ENCODE data around the gene GARIN5B. TPM values are rescaled to one million over a fixed set of nuclear protein-coding genes. Genes with fewer than 3 reads are reported as not detected.
"Not testable (repeated sequence)": the region's sequence is repeated elsewhere in the genome, so short reads cannot be mapped to it uniquely, and the experiment has no call there.

GARIN5B gene
- polyA plus RNA-seq, 1 of the 3 experiments (the other 2 are of a cell fraction): not detected

DNA sequence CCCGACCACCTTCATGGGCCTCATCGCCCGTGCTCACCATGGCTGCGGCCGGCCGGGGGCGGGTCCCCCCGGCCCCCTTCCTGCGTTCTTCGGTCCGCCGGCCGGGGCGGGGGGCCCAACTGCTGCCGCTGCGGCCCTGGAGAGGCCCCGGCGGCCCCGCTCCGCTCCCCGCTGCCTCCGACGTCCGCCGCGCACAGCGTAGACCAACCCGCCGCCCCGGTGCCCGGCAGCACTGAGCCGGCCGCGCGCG, 44.4 kb upstream of the GARIN5B start, which contains the start of gene UBE2S:
TSS of gene UBE2S (minus strand) at position 239 of the 250 bp plus-strand sequence. CDS start at position 40, 199 bp downstream.
- peaks cover 17 to 22% of the 10 kb centered on the region in 2 experiments for H3K36me3 ChIP-seq (replicated peaks in 1 of 2; ENCODE audit: control insufficient read depth in 1 of 2, insufficient read depth in 2 of 2, low read length in 1 of 2)
- peaks cover 50% of the 10 kb centered on the region for H3K79me2 ChIP-seq (ENCODE audit: insufficient read depth)
- ChIA-PET CTCF (interaction anchor here (1.0 to 1.4 kb wide), 2 partner anchors 11 to 266 kb away, joined by 4 to 10 read pairs; no protein-coding TSS in a partner anchor), POLR2A (interaction anchor here (0.6 to 1.9 kb wide), 36 partner anchors 8 to 317 kb away, joined by 3 to 33 read pairs (median 4); partner anchors contain the start of genes FIZ1, IL11, ISOC2 and KMT5C)
- peak within 1 kb of the TSS; percentile 94 for H3K4me2 ChIP-seq
- H4K20me1 ChIP-seq (ENCODE audit: insufficient read depth): peaks cover 42% of the 10 kb centered on the region
- H3K9ac ChIP-seq: peak within 1 kb of the TSS; percentile 99
- H3K9me3 ChIP-seq; H3K9me2 ChIP-seq; DNase-seq; H3K27me3 ChIP-seq (ENCODE audit: insufficient read depth): not testable (repeated sequence)
- H3K4me3 ChIP-seq (ENCODE audit: low read depth in 2 of 2, low read length in 1 of 2): peak within 1 kb of the TSS; percentile 82 to 85
- WGBS (ENCODE audit: low lambda C conversion rate): 0% methylated on average over 1 of the region's 36 CpGs
- H3K27ac ChIP-seq (ENCODE audit: low read depth in 2 of 2, low read length in 1 of 2): peak within 1 kb of the TSS; percentile 98
- peaks cover 18% of the 10 kb centered on the region for H3F3A ChIP-seq (replicated peaks; ENCODE audit: insufficient read depth)
- H3K4me1 ChIP-seq (ENCODE audit: control insufficient read depth in 1 of 2, insufficient read depth in 2 of 2, low read depth in 1 of 2, low read length in 1 of 2): peaks cover 12 to 26% of the 10 kb centered on the region in 2 experiments; a peak in 3 of 4 replicates
- H2AFZ ChIP-seq (ENCODE audit: low read depth): peak within 1 kb of the TSS; percentile 87
- peak; percentile 43; the same call in 1 of the 2 replicates for TF ChIP-seq REST (IDR thresholded peaks at IDR 0.05; ENCODE audit: low read depth, low read length)
- TF ChIP-seq POLR2AphosphoS5 (IDR thresholded peaks at IDR 0.05; ENCODE audit: low read depth, low read length): peak; percentile 99
- TF ChIP-seq TAF1 (IDR thresholded peaks at IDR 0.05; ENCODE audit: borderline replicate concordance, low read depth, low read length): peak; percentile 97

- Histone ChIP-seq H3K36me3 (replicated peaks in 1 of 2; ENCODE audit: control insufficient read depth in 1 of 2, insufficient read depth in 2 of 2, low read length in 1 of 2) (peaks cover 22 to 24% of the 10 kb centered on the region in 2 experiments), H3K27ac (ENCODE audit: low read depth in 2 of 2, low read length in 1 of 2) (peak overlapping the region; percentile 97 to 98), H3K9ac (peak overlapping the region; percentile 99), H3K9me2 (no peaks in the 10 kb centered on the region), H3K4me2 (peak overlapping the region; percentile 94), H3F3A (replicated peaks; ENCODE audit: insufficient read depth) (peaks cover 20% of the 10 kb centered on the region), H3K4me3 (ENCODE audit: low read depth in 2 of 2, low read length in 1 of 2) (peak overlapping the region; percentile 82 to 85), H3K9me3 (no peaks in the 10 kb centered on the region), H3K79me2 (ENCODE audit: insufficient read depth) (peaks cover 55% of the 10 kb centered on the region), H2AFZ (ENCODE audit: low read depth) (no peak overlapping the region), H4K20me1 (ENCODE audit: insufficient read depth) (peaks cover 47% of the 10 kb centered on the region), H3K27me3 (ENCODE audit: insufficient read depth) (no peaks in the 10 kb centered on the region), H3K4me1 (ENCODE audit: control insufficient read depth in 1 of 2, insufficient read depth in 2 of 2, low read depth in 1 of 2, low read length in 1 of 2) (peaks cover 12 to 29% of the 10 kb centered on the region in 2 experiments; a peak in 3 of 4 replicates)
- ChIA-PET POLR2A (interaction anchor here (0.7 to 1.9 kb wide), 27 partner anchors 8 to 246 kb away, joined by 3 to 33 read pairs (median 5); partner anchors contain the start of genes FIZ1, IL11, KMT5C and NAT14), CTCF (interaction anchor here (1.0 to 1.4 kb wide), 2 partner anchors 11 to 266 kb away, joined by 4 to 10 read pairs; no protein-coding TSS in a partner anchor)
- DNase-seq: peak; percentile 70
- 1% methylated on average over 13 of the region's 35 CpGs for WGBS (ENCODE audit: low lambda C conversion rate)
- TF ChIP-seq REST (IDR thresholded peaks at IDR 0.05; ENCODE audit: low read depth, low read length) (no peak), JUND (IDR thresholded peaks at IDR 0.05) (no peak), SIN3A (IDR thresholded peaks at IDR 0.05; ENCODE audit: borderline replicate concordance, low read depth, low read length) (0 out of 2 replicates have a peak, but pooled peaks have one; percentile 20), POLR2AphosphoS5 (IDR thresholded peaks at IDR 0.05; ENCODE audit: low read depth, low read length) (no peak), NRF1 (IDR thresholded peaks at IDR 0.05; ENCODE audit: low read depth, low read length) (no peak), CHD2 (IDR thresholded peaks at IDR 0.05; ENCODE audit: low read length, partially characterized antibody) (no peak)
- TF ChIP-seq, protein P1, sequence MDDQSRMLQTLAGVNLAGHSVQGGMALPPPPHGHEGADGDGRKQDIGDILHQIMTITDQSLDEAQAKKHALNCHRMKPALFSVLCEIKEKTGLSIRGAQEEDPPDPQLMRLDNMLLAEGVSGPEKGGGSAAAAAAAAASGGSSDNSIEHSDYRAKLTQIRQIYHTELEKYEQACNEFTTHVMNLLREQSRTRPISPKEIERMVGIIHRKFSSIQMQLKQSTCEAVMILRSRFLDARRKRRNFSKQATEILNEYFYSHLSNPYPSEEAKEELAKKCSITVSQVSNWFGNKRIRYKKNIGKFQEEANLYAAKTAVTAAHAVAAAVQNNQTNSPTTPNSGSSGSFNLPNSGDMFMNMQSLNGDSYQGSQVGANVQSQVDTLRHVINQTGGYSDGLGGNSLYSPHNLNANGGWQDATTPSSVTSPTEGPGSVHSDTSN (IDR thresholded peaks at IDR 0.05): peak; percentile 21; the same call in 1 of the 2 replicates
Measured at GRCh38 chr19:55406826-55407549, 43.9 kb upstream of the GARIN5B start.
